Urinary bladder (tissue), 4 donors: ENCODE measurements around the gene TMEM60. TPM values are rescaled to one million over a fixed set of nuclear protein-coding genes. Genes with fewer than 3 reads are reported as not detected.

ENCODE experiments used
- DNase-seq: peaks from one replicate; pipeline ENCODE4 v3.0.0-alpha.2; 2015; ENCODE audit errors: extremely low spot score
- H3K27ac ChIP-seq: one replicate; pipeline ENCODE4 v1.5.1; 2013; ENCODE audit warnings: low read depth, mild to moderate bottlenecking, moderate library complexity
- H3K36me3 ChIP-seq: one replicate; pipeline ENCODE4 v1.6.1; 2013; ENCODE audit warnings: mild to moderate bottlenecking, moderate library complexity; ENCODE audit not compliant: insufficient read depth
- H3K4me1 ChIP-seq: one replicate; pipeline ENCODE4 v1.6.1; 2013; ENCODE audit warnings: mild to moderate bottlenecking, moderate library complexity; ENCODE audit not compliant: insufficient read depth
- H3K4me3 ChIP-seq: one replicate; pipeline ENCODE4 v1.5.1; 2013; ENCODE audit warnings: low read depth, low read length
- WGBS: extraction: QIAGEN DNeasy Blood & Tissue Kit; methylation state at CpG from one replicate; pipeline ENCODE4 v1.1.7; 2013; 5-methylcytosine and 5-hydroxymethylcytosine counted together
- polyA plus RNA-seq: library from polyadenylated mRNA; stranded (reverse); fragments of 200-250 nt; gene quantifications from one replicate; pipeline ENCODE4 v1.2.3, GENCODE V29; 2013
- total RNA-seq: library from RNA; depleted of rRNA; stranded (reverse); fragments of >200 nt; gene quantifications from one replicate; pipeline ENCODE4 v1.2.3, GENCODE V29; 2014
- donor health status: healthy with polysubstance abuse.
- donor health status: healthy.

The TMEM60 gene
- total and polyA plus RNA-seq, 2 donors = 16.1 to 23.2 TPM

- H3K4me3 ChIP-seq = no peak overlapping the region
- WGBS = 90% methylated on average over 2 of the region's 2 CpGs
- no peak for DNase-seq
Measured at GRCh38 chr7:77826300-77826699, 28.1 kb upstream of the TMEM60 start.

DNA sequence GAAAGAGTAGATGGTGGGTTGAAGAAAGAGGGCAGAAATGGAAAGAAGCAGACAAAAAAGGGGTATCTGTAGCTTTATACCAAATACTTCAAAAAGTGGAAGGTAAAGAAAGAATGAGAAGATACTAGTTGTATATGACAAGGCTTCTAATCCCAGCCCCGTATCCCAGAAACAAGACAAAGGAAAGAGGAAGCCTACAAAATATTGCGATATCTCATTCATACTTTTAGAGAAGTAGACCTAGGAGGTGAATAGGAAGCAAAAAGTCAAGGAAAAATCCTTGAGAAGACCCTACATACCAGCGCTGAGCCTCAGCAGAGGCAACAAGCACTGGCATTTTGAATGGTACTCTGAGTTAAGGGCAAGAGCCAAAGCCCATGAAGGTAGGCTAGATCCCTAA is 26.9 kb upstream of the TMEM60 start:
- no peaks in the 10 kb centered on the region for H3K36me3 ChIP-seq
- no peak overlapping the region for H3K27ac ChIP-seq
- WGBS = 96% methylated on average over 3 of the region's 3 CpGs
- H3K4me3 ChIP-seq = no peak overlapping the region
- DNase-seq = no peak
- no peaks in the 10 kb centered on the region for H3K4me1 ChIP-seq

More at GRCh38 chr7:77826300-77826699, 28.1 kb upstream of the TMEM60 start:
- Histone ChIP-seq H3K4me1 (no peaks in the 10 kb centered on the region), H3K36me3 (no peaks in the 10 kb centered on the region), H3K27ac (no peak overlapping the region)

DNA sequence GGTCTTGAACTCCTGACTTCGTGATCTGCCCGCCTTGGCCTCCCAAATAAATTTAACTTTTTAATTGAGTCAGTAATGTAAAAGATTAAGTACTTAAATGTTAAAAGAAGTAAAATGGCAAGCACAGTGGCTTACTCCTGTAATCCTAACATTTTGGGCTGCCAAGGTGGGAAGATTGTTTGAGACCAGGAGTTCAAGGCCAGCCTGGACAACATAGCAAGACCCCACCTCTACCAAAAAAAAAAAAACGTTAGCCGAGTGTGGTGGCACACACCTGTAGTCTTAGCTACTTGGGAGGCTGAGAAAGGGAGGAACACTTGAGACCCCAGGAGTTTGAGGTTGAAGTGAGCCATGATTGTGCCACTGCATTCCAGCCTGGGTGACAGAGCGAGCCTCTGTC is 26.4 kb upstream of the TMEM60 start:
- 98% methylated on average over 5 of the region's 5 CpGs for WGBS
- no peak overlapping the region for H3K4me3 ChIP-seq
- H3K36me3 ChIP-seq = no peaks in the 10 kb centered on the region
- H3K4me1 ChIP-seq = no peaks in the 10 kb centered on the region
- DNase-seq = no peak
- no peak overlapping the region for H3K27ac ChIP-seq

- H3K4me3 ChIP-seq = no peak overlapping the region
- DNase-seq = no peak
- H3K36me3 ChIP-seq = no peaks in the 10 kb centered on the region
- no peak overlapping the region for H3K27ac ChIP-seq
- 87% methylated on average over 2 of the region's 2 CpGs for WGBS
- H3K4me1 ChIP-seq = no peaks in the 10 kb centered on the region
Measured at GRCh38 chr7:77823787-77824186, 25.6 kb upstream of the TMEM60 start.

GRCh38 chr7:77822269-77822668 is 24.0 kb upstream of the TMEM60 start:
- Histone ChIP-seq H3K27ac (no peak overlapping the region), H3K36me3 (no peaks in the 10 kb centered on the region), H3K4me1 (no peaks in the 10 kb centered on the region), H3K4me3 (no peak overlapping the region)
- DNase-seq = no peak
- 0% methylated on average over 1 of the region's 1 CpG for WGBS

DNA sequence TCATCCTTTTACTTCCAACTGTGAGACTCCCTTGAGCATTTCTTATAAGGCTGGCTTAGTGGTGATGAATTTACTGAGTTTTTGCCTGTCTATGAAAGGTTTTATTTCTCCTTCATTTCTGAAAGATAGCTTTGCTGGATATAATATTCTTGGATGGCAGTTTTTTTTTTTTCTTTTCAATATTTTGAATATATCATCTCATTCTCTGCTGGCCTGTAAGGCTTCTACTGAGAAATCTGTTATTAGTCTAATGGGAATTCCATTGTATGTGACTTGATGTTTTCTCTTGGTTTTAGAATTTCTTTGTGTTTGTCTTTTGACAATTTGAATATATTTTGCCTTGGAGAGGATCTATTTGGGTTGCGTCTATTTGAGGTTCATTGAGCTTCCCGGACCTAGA is 22.7 kb upstream of the TMEM60 start:
- Histone ChIP-seq H3K36me3 (no peaks in the 10 kb centered on the region), H3K4me3 (no peak overlapping the region), H3K4me1 (no peaks in the 10 kb centered on the region), H3K27ac (no peak overlapping the region)
- WGBS = over 99% methylated on average over 2 of the region's 2 CpGs
- no peak for DNase-seq

DNA sequence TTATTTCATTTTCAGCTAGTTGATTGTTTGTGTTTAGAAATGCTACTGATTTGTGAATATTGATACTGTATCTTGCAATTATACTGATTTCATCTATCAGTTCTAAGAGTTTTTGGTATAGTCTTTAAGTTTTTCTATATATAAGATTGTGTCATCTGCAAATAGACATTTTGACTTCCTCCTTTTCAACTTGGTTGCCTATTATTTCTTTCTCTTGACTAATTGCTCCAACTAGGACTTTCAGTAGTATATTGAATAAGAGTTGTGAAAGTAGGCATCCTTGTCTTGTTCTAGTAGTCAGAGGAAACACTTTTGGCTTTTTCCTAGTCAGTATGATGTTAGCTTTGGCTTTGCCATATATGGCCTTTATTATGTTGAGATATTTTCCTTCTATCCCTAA is 20.8 kb upstream of the TMEM60 start:
- Histone ChIP-seq H3K4me3 (no peak overlapping the region), H3K36me3 (no peaks in the 10 kb centered on the region)

GRCh38 chr7:77813180-77813579 is 14.9 kb upstream of the TMEM60 start:
- Histone ChIP-seq H3K4me3 (no peak overlapping the region), H3K4me1 (no peaks in the 10 kb centered on the region), H3K36me3 (no peaks in the 10 kb centered on the region), H3K27ac (no peak overlapping the region)
- WGBS = 87% methylated on average over 2 of the region's 2 CpGs
- no peak for DNase-seq

More for the DNA sequence above, 20.8 kb upstream of the TMEM60 start:
- H3K27ac ChIP-seq = no peak overlapping the region
- DNase-seq = no peak
- H3K4me1 ChIP-seq = no peaks in the 10 kb centered on the region

DNA sequence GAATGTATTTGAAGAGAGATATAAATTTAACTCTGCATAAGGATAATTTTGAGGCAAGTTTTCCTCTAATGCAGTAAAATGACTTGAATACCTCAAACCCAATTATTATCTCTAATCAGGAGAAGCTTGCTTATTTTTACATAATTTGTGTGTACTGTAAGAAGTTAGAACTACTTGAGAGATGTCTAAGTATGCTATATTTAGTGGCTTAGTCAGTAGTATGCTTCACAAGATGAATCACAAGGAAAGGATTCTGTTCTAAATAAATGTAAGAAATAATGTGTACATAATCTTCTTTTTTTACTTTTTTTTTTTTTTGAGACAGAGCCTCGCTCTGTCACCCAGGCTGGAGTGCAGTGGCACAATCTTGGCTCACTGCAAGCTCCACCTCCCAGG is 14.1 kb upstream of the TMEM60 start:
- no peaks in the 10 kb centered on the region for H3K4me1 ChIP-seq
- no peaks in the 10 kb centered on the region for H3K36me3 ChIP-seq
- WGBS = 71% methylated on average over 1 of the region's 1 CpG
- DNase-seq = no peak
- H3K4me3 ChIP-seq = no peak overlapping the region
- H3K27ac ChIP-seq = no peak overlapping the region

- no peak for DNase-seq
- Histone ChIP-seq H3K36me3 (no peaks in the 10 kb centered on the region), H3K4me1 (no peaks in the 10 kb centered on the region), H3K27ac (no peak overlapping the region), H3K4me3 (no peak overlapping the region)
- WGBS = 90% methylated on average over 2 of the region's 2 CpGs
Measured at GRCh38 chr7:77811516-77812289, 13.5 kb upstream of the TMEM60 start.

DNA sequence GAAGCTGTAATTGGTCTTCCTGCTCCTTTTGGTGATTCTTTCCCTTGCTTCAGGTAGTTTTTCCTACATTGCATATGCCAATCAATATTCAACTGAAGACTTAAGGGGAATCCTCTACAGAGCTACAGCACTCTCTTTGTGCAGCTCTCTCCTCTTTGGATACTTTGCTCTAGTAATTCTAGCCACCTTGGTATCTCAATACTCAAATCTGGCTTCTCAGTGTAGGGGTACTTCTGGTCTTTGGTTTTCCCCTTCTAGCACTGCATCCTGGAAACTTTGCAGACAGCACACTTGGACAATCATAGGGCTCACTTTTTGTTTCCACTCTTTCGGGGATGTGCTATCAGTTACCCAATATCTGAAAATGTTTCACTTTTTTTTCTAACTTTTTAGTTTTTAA is 10.3 kb upstream of the TMEM60 start:
- Histone ChIP-seq H3K4me1 (no peaks in the 10 kb centered on the region), H3K4me3 (no peak overlapping the region), H3K27ac (no peak overlapping the region), H3K36me3 (no peaks in the 10 kb centered on the region)
- no peak for DNase-seq
- WGBS = 99% methylated on average over 1 of the region's 1 CpG

- no peaks in the 10 kb centered on the region for H3K36me3 ChIP-seq
- no peaks in the 10 kb centered on the region for H3K4me1 ChIP-seq
- no peak for DNase-seq
- no peak overlapping the region for H3K4me3 ChIP-seq
- no peak overlapping the region for H3K27ac ChIP-seq
- 96% methylated on average over 2 of the region's 2 CpGs for WGBS
Measured at GRCh38 chr7:77806425-77806824, 8.2 kb upstream of the TMEM60 start.

DNA sequence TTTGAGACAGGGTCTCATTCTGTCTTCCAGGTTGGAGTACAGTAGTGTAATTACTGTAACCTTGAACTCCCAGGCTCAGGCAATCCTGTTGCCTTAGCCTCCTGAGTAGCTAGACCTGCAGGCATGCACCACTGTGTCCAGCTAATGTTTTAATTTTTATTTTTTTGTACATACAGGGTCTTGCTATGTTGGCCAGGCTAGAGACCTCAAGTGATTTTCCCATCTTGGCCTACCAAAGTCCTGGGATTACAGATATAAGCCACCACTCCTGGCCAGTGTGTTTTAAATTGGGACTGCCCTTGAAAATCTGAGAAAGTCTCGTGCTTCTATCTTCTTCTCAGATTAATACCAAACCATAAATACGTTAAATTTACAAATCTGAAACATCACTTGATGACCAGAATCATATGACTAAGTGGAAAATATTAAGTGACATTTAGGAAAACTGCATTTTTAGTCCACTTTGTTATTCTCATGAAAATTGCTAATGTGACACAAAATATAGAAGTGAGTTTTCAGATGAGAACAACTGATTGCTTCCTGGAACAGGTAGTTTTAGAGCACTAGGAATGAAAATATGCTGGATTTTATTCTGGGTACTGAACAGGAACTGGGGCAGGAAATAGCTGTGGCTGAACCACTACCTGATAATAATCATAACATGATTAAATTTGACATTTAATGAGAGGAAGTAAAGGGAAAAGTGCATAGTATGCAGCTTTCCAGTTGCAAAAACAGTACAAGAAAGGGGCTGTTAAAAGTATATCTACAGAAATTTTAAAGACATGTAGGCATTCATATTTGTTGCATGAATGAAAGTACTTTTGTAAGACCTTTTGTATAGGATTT is 4.5 kb upstream of the TMEM60 start:
- Histone ChIP-seq H3K4me3 (no peak overlapping the region), H3K27ac (no peak overlapping the region), H3K36me3 (no peaks in the 10 kb centered on the region), H3K4me1 (no peaks in the 10 kb centered on the region)
- 83% methylated on average over 2 of the region's 2 CpGs for WGBS
- no peak for DNase-seq

DNA sequence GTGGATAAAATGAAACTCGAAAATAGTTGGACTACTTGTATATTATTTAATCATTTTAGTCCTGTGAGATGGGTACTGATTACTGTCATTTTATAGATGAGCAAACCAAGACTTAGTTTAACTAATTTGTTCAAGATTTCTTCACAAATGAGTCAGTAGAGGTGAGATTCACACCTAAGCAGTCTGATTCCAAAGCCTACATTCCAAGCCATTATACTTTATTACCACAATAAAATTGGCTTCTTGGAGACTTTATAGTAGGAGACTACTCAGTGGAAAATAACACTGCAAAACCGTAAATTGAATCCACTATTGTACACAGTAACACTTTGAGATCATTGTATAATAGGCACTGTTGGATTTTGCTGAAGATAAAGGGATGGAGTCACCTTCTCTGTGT is 2.5 kb upstream of the TMEM60 start:
- no peak for DNase-seq
- no peaks in the 10 kb centered on the region for H3K36me3 ChIP-seq
- H3K4me1 ChIP-seq = peaks cover 1% of the 10 kb centered on the region
- WGBS = 90% methylated on average over 2 of the region's 2 CpGs
- no peak overlapping the region for H3K4me3 ChIP-seq
- H3K27ac ChIP-seq = no peak overlapping the region
